ENCODE data around the gene CCNE1. TPM values are rescaled to one million over a fixed set of nuclear protein-coding genes. Genes with fewer than 3 reads are reported as not detected.
A peak's percentile ranks its signal among the peaks of the same experiment; 100 is the strongest.

CCNE1 gene
- total and polyA plus RNA-seq, 9 of the 15 experiments (the other 6 are each of a cell fraction or from before 2014, with no cell fraction given), result 6.2 to 41.0 (median 31.6) TPM

- no peak for TF ChIP-seq HSF4 (CRISPR knock-in tag; IDR thresholded peaks at IDR 0.05; ENCODE audit: borderline replicate concordance)
Measured at GRCh38 chr19:29841209-29841558, 29.4 kb downstream of the CCNE1 start (continued).

DNA sequence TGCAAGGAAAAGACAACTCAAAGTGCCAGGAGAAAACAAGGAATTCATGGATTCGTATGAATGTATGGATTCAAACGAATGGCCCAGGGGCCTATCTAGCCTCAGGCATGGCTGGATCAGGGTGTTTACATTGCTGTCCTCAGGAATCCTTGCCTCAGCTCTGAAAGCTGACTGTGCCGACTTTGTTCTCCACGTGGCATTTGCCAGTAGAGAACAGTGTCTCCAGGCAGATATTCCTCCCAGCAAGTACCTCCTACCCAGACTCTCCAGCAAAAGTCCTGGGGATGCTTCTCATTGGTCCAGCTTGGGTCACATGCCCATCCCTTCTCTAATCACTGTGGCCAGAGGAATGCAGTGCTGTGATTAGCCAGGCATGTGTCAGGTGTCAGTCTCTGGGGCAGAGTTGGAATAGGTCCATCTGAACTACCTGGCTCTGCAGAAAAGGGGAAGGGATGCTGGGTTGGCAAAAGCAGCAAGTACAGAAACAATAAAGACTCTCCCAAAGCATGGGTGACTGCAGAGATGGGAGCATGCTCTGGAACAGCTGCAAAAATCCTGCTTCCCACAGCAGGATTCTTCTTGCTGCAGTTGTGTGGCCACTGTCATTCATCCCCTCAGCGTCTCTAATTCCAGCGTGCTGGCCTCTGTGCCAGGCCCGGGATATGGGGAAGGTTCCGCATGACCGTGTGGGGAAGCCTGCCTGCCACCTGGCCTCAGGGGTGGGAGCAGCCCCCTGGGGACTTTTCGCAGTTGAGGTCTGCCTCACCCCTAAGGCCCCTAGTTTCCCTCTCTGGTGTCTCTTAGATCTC, 30.0 kb downstream of the CCNE1 start:
- H3K9me1 ChIP-seq (ENCODE audit: control insufficient read depth, insufficient read depth, low read length), result peaks cover 3% of the 10 kb centered on the region
- no peaks in the 10 kb centered on the region for H3K79me2 ChIP-seq (ENCODE audit: control insufficient read depth, insufficient read depth, low read length)
- no peak overlapping the region for H2AFZ ChIP-seq (ENCODE audit: low read depth, low read length)
- H4K20me1 ChIP-seq (replicated peaks; ENCODE audit: control insufficient read depth, insufficient read depth, low read length), result peaks cover 17% of the 10 kb centered on the region
- ChIA-PET CTCF (ENCODE audit: low intra/inter-chr PET ratio) (no interaction called here), POLR2A (no interaction called here)
- intact Hi-C loops (cut with micrococcal nuclease) (no loop called here), in situ Hi-C loops (cut with MboI) (no loop called here)
- no peaks in the 10 kb centered on the region for H3K9me3 ChIP-seq (replicated peaks; ENCODE audit: control insufficient read depth, insufficient read depth, low read depth, low read length)
- DNase-seq (ENCODE audit: extremely low read depth in 1 of 4, low spot score in 3 of 4) (peak in 3 of 4 experiments; percentile 35 to 41 (median 40)), ATAC-seq (no peak), FAIRE-seq (no peak)
- no TSS peak for BruUV-seq (replicated peaks)
- H3K4me1 ChIP-seq (replicated peaks in 1 of 2; ENCODE audit: control insufficient read depth in 2 of 2, insufficient read depth in 2 of 2, low read length in 2 of 2), result peaks cover 0 to 24% of the 10 kb centered on the region in 2 experiments; a peak in 4 of 5 replicates
- no peak overlapping the region for H3K27ac ChIP-seq (ENCODE audit: extremely low read depth, low read depth, low read length)
- 19% methylated on average over 10 of the region's 10 CpGs for WGBS (ENCODE audit: insufficient coverage, low coverage, missing lambda C conversion rate)
- no peak overlapping the region for H3K4me3 ChIP-seq
- H3K9ac ChIP-seq (ENCODE audit: insufficient read depth in 1 of 2, low read depth in 2 of 2, low read length in 2 of 2), result no peak overlapping the region
- H3K4me2 ChIP-seq (ENCODE audit: insufficient read depth, low read length), result no peak overlapping the region
- H3K27me3 ChIP-seq (ENCODE audit: control insufficient read depth in 2 of 2, insufficient read depth in 2 of 2, low read length in 2 of 2), result peaks cover 36 to 68% of the 10 kb centered on the region in 2 experiments
- no peaks in the 10 kb centered on the region for H3K36me3 ChIP-seq (ENCODE audit: control insufficient read depth, insufficient read depth, low read length)
- TF ChIP-seq STAT5B (CRISPR knock-in tag; IDR thresholded peaks at IDR 0.05) (no peak), GATA2 (CRISPR knock-in tag; IDR thresholded peaks at IDR 0.05) (no peak), TCF3 (CRISPR knock-in tag; IDR thresholded peaks at IDR 0.05) (no peak), EP400 (IDR thresholded peaks at IDR 0.05) (no peak), RCOR1 (IDR thresholded peaks at IDR 0.05; ENCODE audit: borderline replicate concordance in 1 of 2, low read depth in 2 of 2, low read length in 2 of 2) (peak in 1 of 2 experiments; percentile 92; a peak in 2 of 4 replicates), KAT7 (CRISPR knock-in tag; IDR thresholded peaks at IDR 0.05; ENCODE audit: borderline replicate concordance) (no peak), TARDBP (IDR thresholded peaks at IDR 0.05) (no peak), SOX6 (IDR thresholded peaks at IDR 0.05) (no peak), SRSF9 (IDR thresholded peaks at IDR 0.05; ENCODE audit: borderline replicate concordance, low read depth, low read length) (no peak), CBFA2T2 (conservative IDR thresholded peaks at IDR 0.05) (peak; percentile 39; the same call in 1 of the 2 replicates), XRCC5 (IDR thresholded peaks at IDR 0.05; ENCODE audit: low read depth, low read length) (no peak), PKNOX1 (IDR thresholded peaks at IDR 0.05) (peak; percentile 41; the same call in 1 of the 2 replicates)
- TF ChIP-seq, protein P1, sequence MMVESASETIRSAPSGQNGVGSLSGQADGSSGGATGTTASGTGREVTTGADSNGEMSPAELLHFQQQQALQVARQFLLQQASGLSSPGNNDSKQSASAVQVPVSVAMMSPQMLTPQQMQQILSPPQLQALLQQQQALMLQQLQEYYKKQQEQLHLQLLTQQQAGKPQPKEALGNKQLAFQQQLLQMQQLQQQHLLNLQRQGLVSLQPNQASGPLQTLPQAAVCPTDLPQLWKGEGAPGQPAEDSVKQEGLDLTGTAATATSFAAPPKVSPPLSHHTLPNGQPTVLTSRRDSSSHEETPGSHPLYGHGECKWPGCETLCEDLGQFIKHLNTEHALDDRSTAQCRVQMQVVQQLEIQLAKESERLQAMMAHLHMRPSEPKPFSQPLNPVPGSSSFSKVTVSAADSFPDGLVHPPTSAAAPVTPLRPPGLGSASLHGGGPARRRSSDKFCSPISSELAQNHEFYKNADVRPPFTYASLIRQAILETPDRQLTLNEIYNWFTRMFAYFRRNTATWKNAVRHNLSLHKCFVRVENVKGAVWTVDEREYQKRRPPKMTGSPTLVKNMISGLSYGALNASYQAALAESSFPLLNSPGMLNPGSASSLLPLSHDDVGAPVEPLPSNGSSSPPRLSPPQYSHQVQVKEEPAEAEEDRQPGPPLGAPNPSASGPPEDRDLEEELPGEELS (CRISPR knock-in tag; IDR thresholded peaks at IDR 0.05; ENCODE audit: borderline replicate concordance), result no peak
- TF ChIP-seq, protein P2, sequence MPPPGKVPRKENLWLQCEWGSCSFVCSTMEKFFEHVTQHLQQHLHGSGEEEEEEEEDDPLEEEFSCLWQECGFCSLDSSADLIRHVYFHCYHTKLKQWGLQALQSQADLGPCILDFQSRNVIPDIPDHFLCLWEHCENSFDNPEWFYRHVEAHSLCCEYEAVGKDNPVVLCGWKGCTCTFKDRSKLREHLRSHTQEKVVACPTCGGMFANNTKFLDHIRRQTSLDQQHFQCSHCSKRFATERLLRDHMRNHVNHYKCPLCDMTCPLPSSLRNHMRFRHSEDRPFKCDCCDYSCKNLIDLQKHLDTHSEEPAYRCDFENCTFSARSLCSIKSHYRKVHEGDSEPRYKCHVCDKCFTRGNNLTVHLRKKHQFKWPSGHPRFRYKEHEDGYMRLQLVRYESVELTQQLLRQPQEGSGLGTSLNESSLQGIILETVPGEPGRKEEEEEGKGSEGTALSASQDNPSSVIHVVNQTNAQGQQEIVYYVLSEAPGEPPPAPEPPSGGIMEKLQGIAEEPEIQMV (tag; conservative IDR thresholded peaks at IDR 0.05; ENCODE audit: low read depth), result no peak
